Fibroblast of lung (primary cell): ENCODE results near the gene GPAT3. TPM values are rescaled to one million over a fixed set of nuclear protein-coding genes. Genes with fewer than 3 reads are reported as not detected.

ENCODE experiments used
- DNase-seq, 2 donors: peaks; one replicate each; pipeline versions ENCODE4 v3.0.0 to v3.0.0-alpha.2; 2010; ENCODE audit warnings: low read depth in 2 of 2
- H2AFZ ChIP-seq: 2 replicates; pipeline ENCODE4 v1.5.1; 2012; ENCODE audit warnings: low read length, control low read depth, inconsistent platforms
- H3K27ac ChIP-seq: 2 replicates; pipeline ENCODE4 v1.5.1; 2011; ENCODE audit warnings: low read length, control low read depth; ENCODE audit not compliant: insufficient read depth
- H3K27me3 ChIP-seq: 2 replicates; pipeline ENCODE4 v1.5.1; 2011; ENCODE audit warnings: mild to moderate bottlenecking, low read length; ENCODE audit not compliant: control insufficient read depth, insufficient read depth
- H3K36me3 ChIP-seq: 2 replicates; pipeline ENCODE4 v1.5.1; 2011; ENCODE audit warnings: low read length; ENCODE audit not compliant: control insufficient read depth, insufficient read depth
- H3K4me1 ChIP-seq: 2 replicates; pipeline ENCODE4 v1.5.1; 2011; ENCODE audit warnings: low read length; ENCODE audit not compliant: control insufficient read depth, insufficient read depth; ENCODE audit errors: extremely low read depth
- H3K4me2 ChIP-seq: 2 replicates; pipeline ENCODE4 v1.5.1; 2011; ENCODE audit warnings: low read length, control low read depth; ENCODE audit not compliant: insufficient read depth; ENCODE audit errors: extremely low read depth
- H3K4me3 ChIP-seq, 4 experiments: fragments of 200-600 bp in 1 of 4; sonication (generic) in 1 of 4; replicated peaks in 1 of 4; 2 replicates each; pipeline ENCODE4 v1.5.1; 2011 to 2016; ENCODE audit warnings: low read length in 4 of 4, low read depth in 3 of 4, mild to moderate bottlenecking in 3 of 4, control low read depth in 2 of 4, inconsistent platforms in 1 of 4, mixed read lengths in 1 of 4; ENCODE audit not compliant: insufficient read depth in 1 of 4; ENCODE audit errors: control extremely low read depth in 1 of 4
- H3K79me2 ChIP-seq: 2 replicates; pipeline ENCODE4 v1.5.1; 2012; ENCODE audit warnings: mild to moderate bottlenecking, low read length, inconsistent platforms; ENCODE audit not compliant: control insufficient read depth, insufficient read depth
- H3K9ac ChIP-seq: 2 replicates; pipeline ENCODE4 v1.5.1; 2011; ENCODE audit warnings: mild to moderate bottlenecking, low read length, control low read depth; ENCODE audit not compliant: insufficient read depth
- H3K9me3 ChIP-seq: 2 replicates; pipeline ENCODE4 v1.5.1; 2012; ENCODE audit warnings: low read depth, low read length; ENCODE audit not compliant: control insufficient read depth, insufficient read depth
- H4K20me1 ChIP-seq: 2 replicates; pipeline ENCODE4 v1.5.1; 2011; ENCODE audit warnings: low read length; ENCODE audit not compliant: control insufficient read depth, insufficient read depth; ENCODE audit errors: extremely low read depth
- EZH2 ChIP-seq: IDR thresholded peaks from 2 replicates; pipeline ENCODE4 v1.5.1; 2012; ENCODE audit warnings: low read length, control low read depth, mild to moderate bottlenecking; ENCODE audit errors: missing control alignments
- polyA plus RNA-seq, 2 donors: library from polyadenylated mRNA; depleted of rRNA in 1 of 2; stranded (reverse) in 1 of 2; unstranded in 1 of 2; fragments of >200 nt; gene quantifications; 2 replicates each; pipeline ENCODE4 v1.2.1, GENCODE V29; 2011 to 2012; ENCODE audit warnings: missing spikeins in 1 of 2
- total RNA-seq: library from RNA; depleted of rRNA; stranded (reverse); fragments of >200 nt; gene quantifications from 2 replicates; pipeline ENCODE4 v1.2.1, GENCODE V29; 2014
- TF ChIP-seq, protein P1 (sequence below), 2 donors: IDR thresholded peaks in 1 of 2; conservative IDR thresholded peaks in 1 of 2; 1 replicate in 1 of 2; 2 replicates in 1 of 2; pipeline ENCODE4 v1.5.1; 2011 to 2012; ENCODE audit warnings: low read length in 2 of 2, control low read depth in 1 of 2, inconsistent platforms in 1 of 2, low read depth in 1 of 2, mild to moderate bottlenecking in 1 of 2

GPAT3 gene
- total and polyA plus RNA-seq, 2 donors (not counting 1 experiment from before 2014, with no cell fraction given) = 2.6 to 4.1 TPM

DNA sequence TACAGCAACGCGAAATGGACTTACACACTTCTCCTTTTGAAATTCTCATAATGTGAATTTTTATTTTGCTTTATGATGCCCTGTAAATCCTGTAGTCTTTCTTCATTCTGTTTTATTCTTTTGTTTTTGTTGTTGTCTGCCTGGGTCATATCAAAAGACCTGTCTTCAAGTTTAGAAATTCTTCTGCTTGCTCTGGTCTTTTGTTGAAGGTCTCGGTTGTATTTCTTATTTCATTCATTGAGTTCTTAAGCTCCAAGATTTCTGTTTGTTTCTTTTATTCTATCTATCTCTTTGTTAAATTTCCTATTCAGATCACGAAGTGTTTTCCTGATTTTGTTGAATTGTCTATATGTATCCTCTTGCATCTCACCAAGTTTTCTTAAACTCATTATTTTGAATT lies 78.1 kb downstream of the GPAT3 start:
- Histone ChIP-seq H3K4me2 (no peak overlapping the region), H3K9me3 (no peaks in the 10 kb centered on the region), H3K9ac (no peak overlapping the region), H3K36me3 (no peaks in the 10 kb centered on the region), H4K20me1 (no peaks in the 10 kb centered on the region), H3K4me1 (peaks cover 5% of the 10 kb centered on the region), H3K4me3 (no peak overlapping the region), H2AFZ (no peak overlapping the region), H3K79me2 (no peaks in the 10 kb centered on the region), H3K27me3 (no peaks in the 10 kb centered on the region), H3K27ac (no peak overlapping the region)
- no peak for DNase-seq
- TF ChIP-seq EZH2 = no peak
- TF ChIP-seq, protein P1, sequence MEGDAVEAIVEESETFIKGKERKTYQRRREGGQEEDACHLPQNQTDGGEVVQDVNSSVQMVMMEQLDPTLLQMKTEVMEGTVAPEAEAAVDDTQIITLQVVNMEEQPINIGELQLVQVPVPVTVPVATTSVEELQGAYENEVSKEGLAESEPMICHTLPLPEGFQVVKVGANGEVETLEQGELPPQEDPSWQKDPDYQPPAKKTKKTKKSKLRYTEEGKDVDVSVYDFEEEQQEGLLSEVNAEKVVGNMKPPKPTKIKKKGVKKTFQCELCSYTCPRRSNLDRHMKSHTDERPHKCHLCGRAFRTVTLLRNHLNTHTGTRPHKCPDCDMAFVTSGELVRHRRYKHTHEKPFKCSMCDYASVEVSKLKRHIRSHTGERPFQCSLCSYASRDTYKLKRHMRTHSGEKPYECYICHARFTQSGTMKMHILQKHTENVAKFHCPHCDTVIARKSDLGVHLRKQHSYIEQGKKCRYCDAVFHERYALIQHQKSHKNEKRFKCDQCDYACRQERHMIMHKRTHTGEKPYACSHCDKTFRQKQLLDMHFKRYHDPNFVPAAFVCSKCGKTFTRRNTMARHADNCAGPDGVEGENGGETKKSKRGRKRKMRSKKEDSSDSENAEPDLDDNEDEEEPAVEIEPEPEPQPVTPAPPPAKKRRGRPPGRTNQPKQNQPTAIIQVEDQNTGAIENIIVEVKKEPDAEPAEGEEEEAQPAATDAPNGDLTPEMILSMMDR (conservative IDR thresholded peaks at IDR 0.05 in 1 of 2, IDR thresholded peaks at IDR 0.05 in 1 of 2; ENCODE audit: low read depth in 1 of 2, low read length in 2 of 2) = no peak

DNA sequence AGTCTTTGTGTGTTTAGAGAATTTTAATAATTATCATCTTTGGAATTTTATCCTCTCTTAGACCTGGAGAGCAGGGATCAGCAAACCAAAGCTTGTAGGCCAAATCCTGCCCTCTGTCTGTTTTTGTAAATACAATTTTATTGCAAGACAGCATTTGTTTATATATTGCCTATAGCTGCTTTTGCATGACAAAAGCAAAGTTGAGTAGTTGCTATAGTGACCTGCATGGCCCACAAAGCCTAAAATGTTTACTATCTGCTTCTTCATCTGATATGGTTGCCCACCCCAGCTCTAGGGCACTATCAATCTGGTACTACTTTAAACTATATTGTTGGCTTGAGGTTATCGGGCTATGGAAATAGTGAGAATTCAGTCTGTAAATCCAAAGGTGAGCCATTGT lies 80.3 kb downstream of the GPAT3 start:
- H3K27ac ChIP-seq = no peak overlapping the region
- no peak for DNase-seq
- no peaks in the 10 kb centered on the region for H3K9me3 ChIP-seq
- peaks cover 8% of the 10 kb centered on the region for H3K4me1 ChIP-seq
- H2AFZ ChIP-seq = no peak overlapping the region
- H3K4me2 ChIP-seq = no peak overlapping the region
- no peak overlapping the region for H3K9ac ChIP-seq
- no peaks in the 10 kb centered on the region for H3K27me3 ChIP-seq
- H3K4me3 ChIP-seq = no peak overlapping the region
- no peaks in the 10 kb centered on the region for H4K20me1 ChIP-seq
- H3K36me3 ChIP-seq = no peaks in the 10 kb centered on the region
- TF ChIP-seq, protein P1 (conservative IDR thresholded peaks at IDR 0.05 in 1 of 2, IDR thresholded peaks at IDR 0.05 in 1 of 2; ENCODE audit: low read depth in 1 of 2, low read length in 2 of 2) = no peak
- no peak for TF ChIP-seq EZH2
- no peaks in the 10 kb centered on the region for H3K79me2 ChIP-seq

DNA sequence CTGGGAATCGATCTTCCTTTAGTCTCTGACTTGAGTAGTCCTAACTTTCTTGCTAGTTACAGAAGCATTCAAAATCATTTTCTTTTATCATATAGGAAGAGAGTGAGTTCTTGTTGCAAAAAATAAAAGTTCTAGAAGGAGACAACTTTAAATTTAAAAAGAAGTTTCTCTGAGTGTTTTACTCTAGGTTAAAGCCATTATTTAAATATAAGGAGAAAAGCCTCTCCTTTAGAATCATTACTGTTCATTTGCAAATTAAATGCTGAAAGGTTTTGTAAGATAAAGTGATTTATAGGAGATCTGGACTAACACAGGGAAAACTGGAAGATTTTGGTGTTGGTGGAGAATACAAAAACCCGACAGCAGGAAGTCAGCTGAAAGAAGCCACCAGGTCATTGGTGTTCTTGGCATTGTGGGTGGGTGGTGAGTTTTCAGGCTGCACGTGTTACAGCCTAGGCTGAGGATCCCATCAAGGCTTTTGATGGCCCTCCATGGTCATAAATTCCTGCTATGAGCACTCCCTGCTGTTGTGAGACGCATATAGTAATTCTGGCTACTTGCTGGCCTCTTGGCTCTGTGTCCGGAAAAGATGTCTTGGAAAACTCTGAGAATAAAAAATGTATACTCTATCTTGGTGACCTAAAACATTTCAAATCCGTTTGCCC lies 81.6 kb downstream of the GPAT3 start:
- Histone ChIP-seq H3K9ac (no peak overlapping the region), H4K20me1 (no peaks in the 10 kb centered on the region), H3K27ac (no peak overlapping the region), H3K9me3 (no peaks in the 10 kb centered on the region), H3K4me2 (no peak overlapping the region), H3K4me1 (peaks cover 8% of the 10 kb centered on the region), H3K36me3 (no peaks in the 10 kb centered on the region), H2AFZ (peak overlapping the region; percentile 47), H3K79me2 (no peaks in the 10 kb centered on the region), H3K27me3 (no peaks in the 10 kb centered on the region), H3K4me3 (no peak overlapping the region)
- no peak for DNase-seq
- TF ChIP-seq, protein P1 (conservative IDR thresholded peaks at IDR 0.05 in 1 of 2, IDR thresholded peaks at IDR 0.05 in 1 of 2; ENCODE audit: low read depth in 1 of 2, low read length in 2 of 2) = no peak
- no peak for TF ChIP-seq EZH2
